Mammary epithelial cell (primary cell): ENCODE data around the gene CENPV.

Source experiments
- CTCF ChIP-seq, 2 donors: IDR thresholded peaks in 1 of 2; conservative IDR thresholded peaks in 1 of 2; 2 replicates each; pipeline ENCODE4 v1.5.1; 2011 to 2012; ENCODE audit warnings: inconsistent platforms in 2 of 2, low read length in 2 of 2, mild to moderate bottlenecking in 2 of 2, control low read depth in 1 of 2, low read depth in 1 of 2; ENCODE audit not compliant: insufficient read depth in 1 of 2; ENCODE audit errors: extremely low read depth in 1 of 2
- EZH2 ChIP-seq: IDR thresholded peaks from 2 replicates; pipeline ENCODE4 v1.6.1; 2012; ENCODE audit warnings: low read length, inconsistent platforms, borderline replicate concordance

GRCh38 chr17:16383216-16383615 lies 29.9 kb upstream of the CENPV start:
- no peak for TF ChIP-seq CTCF (conservative IDR thresholded peaks at IDR 0.05 in 1 of 2, IDR thresholded peaks at IDR 0.05 in 1 of 2; ENCODE audit: extremely low read depth in 1 of 2, insufficient read depth in 1 of 2, low read depth in 1 of 2, low read length in 2 of 2)
- TF ChIP-seq EZH2, result no peak
